GM21390 (cell line): ENCODE measurements around the gene GZF1.
"Not testable (repeated sequence)": the region's sequence is repeated elsewhere in the genome, so short reads cannot be mapped to it uniquely, and the experiment has no call there.

Experiments used
- ATAC-seq: cut with Tn5 transposase; IDR thresholded peaks from one replicate; pipeline ENCODE4 v1.9.1; 2021; ENCODE audit not compliant: unreplicated experiment

The GZF1 gene

DNA sequence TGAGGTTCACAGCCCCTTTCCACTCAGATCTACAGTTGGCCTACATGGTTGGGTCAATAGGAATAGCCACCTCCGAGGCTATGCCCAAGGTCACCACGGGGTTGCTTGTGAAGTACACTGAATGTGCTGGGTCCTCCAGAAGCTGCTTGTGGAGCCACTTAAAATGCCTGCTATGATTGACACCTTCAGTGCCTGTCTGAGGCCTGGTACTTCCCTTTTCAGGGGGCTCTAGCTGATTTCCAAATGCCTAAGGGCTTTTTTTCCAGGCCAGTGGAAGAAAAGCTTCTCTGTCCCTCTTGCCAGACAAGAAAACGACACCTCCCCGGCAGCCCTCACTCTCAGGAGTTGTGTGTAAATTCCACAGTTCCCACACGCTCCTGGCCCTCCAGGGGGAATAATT is 17.6 kb upstream of the GZF1 start:
- ATAC-seq, result no peak

- ATAC-seq, result no peak
These were observed 16.0 kb upstream of the GZF1 start for GRCh38 chr20:23346002-23346401.

DNA sequence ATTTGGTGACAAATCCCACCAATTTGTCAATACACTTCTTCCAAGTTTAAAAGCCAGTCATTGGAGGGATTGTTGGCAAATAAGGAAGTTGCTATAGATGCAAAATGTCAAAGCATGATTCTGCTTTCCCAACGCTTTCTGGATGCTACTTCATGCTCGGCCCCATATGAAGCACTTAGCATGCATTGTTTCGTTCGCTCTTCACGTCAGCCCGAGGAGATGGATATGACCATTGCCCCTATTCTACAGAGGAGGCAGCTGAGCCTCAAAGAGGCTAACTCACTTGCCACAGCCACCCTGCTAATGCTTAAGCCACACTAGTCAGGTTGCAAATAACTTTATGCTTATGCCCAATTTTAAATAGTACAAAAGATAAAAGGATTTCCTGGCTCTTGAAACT is 14.2 kb upstream of the GZF1 start:
- no peak for ATAC-seq

GRCh38 chr20:23348510-23348909 is 13.5 kb upstream of the GZF1 start:
- ATAC-seq, result not testable (repeated sequence)

- ATAC-seq, result peak; percentile 45
These were observed 12.4 kb upstream of the GZF1 start for GRCh38 chr20:23349338-23350195.

DNA sequence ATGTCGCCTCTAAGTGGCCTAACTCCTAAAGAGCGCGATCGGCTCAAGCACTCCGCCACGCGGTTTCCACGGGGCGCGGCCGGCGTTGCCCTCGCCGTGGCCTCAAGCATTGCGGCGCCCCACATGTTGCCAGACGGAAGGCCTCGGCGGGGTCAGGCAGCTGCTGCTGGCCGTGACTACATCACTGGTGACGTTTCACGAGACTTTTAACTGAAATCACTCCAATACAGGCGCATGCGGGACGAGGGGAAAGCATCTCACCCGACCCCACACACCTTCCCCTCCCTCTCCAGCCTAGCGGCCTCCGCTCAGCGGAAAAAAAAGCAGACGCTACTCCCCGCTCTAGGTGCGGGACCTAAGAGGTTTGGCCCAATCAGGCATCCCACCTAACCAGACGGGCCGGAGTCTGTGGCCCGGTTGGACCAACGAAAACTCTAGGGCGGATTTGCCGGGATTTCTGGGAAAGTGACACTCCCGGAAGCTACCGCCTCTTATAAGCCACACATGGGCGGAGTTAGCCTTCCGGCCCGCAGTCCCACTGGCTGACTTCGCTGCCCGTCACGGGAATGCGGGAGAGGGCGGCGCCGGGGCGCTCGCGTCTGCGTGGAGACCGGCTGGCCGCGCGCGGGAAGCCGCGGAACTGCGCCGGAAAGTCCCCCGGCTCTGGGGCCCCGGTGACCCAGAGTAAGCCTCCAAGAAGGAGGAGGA is 11.6 kb upstream of the GZF1 start, which contains the start of gene NXT1:
Gene NXT1, plus strand, starts transcription at position 596 of the 708 bp plus-strand sequence. CDS start 3,251 bp downstream, outside the sequence.
- peak; percentile 82 for ATAC-seq

DNA sequence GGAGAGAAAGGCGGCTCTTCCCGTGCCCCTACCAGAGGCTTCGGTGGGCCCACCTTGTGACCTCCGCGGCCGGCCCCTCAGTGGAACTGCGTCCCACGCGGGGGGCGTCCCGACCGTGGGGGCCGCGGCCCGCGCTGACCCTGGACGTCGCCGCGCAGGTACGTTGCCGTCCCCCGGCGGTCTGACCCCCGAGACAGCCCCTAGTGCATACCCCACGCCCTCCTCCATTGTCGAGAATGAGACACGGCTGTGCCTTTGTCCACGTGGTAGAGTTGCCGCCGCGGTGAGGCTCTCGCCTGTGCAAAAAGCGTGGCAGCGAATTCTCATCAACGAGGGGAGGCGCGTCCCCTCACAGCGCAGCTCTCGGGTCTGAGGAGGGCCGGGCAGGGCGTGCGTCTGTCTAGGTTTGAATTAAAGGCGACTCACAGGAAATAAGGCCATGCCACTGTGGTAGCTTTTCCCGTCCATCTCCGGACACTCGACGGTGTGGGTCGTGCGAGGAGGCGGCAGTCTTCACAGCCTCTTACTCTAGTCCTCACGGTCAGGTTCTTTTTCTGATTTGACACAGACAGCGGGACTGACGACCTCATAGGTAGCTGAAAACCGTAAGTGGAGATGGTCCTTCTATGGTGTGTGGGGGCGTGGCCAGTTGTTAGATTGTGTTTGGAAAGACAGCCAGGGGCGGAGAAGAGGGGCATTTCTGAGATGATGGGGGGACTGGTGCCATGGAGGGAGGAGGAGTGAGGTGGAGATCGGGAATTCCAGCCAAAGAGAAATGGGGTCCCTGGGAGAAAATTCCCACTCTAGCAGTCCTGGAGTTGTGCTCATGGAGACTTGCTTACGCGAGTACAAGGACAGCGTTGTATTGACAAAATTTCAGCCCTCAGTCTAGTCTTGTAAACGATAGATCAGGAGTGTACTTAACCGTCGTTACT is 10.8 kb upstream of the GZF1 start:
- ATAC-seq, result peak; percentile 18

DNA sequence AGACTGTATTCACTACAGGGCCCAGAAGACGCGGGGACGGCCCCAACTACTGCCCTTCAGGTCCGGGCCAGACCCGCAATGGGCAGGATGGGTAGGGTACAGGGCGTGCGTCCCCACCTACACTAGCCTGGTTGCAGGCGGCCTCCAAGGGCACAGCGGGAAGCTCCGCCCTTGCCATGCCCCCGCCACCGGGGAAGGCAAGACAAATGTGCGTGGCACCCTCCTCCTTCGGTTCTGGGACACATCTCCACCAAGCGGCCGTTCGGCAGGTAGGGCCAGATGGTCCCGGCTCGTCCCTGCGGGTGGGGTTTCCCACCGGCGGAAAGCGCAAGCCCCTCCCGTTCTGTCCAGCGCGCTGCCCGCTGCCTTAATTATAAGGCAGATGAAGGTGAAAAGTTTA is 5.8 kb upstream of the GZF1 start:
- no peak for ATAC-seq

DNA sequence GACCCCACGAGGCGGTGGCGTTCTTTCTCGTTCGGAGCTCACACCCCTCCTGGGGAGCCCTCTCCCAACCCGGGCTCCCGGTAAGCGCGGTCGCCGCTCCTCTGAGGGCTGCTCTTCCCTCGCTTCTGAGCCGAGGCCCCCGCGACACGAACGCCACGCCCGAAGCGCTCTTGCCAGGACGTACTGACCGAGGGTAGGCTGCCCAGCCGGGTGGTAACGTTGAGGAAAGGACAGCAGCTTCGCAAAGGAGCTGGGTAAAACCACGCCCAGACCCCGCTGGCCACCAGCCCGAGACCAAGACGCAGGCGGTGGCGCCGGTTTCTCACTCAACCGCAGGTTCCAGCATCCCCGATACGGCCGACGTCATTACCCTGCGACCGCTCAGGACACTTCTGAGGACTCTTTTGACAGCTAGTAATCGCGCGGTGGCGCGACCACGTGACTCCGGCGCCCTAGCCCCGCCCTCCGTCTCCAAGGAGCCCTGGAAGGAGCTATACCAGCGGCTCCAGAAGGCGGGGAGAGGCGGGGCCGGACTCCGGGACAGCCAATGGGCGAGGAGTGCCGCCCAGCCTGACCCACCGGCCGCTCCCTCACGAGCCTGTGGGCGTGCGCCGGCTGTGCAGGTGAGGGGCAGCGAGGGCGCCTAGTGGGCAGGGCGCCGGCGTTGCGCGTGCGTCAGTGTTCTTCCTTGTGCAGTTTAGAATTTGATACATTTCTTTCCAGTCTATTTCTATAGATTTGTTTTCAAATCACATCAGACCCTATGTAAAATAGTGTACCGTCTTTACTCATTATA is 4.0 kb upstream of the GZF1 start:
- ATAC-seq, result peak; percentile 63

GRCh38 chr20:23358563-23358906 is 3.4 kb upstream of the GZF1 start:
- ATAC-seq, result no peak

DNA sequence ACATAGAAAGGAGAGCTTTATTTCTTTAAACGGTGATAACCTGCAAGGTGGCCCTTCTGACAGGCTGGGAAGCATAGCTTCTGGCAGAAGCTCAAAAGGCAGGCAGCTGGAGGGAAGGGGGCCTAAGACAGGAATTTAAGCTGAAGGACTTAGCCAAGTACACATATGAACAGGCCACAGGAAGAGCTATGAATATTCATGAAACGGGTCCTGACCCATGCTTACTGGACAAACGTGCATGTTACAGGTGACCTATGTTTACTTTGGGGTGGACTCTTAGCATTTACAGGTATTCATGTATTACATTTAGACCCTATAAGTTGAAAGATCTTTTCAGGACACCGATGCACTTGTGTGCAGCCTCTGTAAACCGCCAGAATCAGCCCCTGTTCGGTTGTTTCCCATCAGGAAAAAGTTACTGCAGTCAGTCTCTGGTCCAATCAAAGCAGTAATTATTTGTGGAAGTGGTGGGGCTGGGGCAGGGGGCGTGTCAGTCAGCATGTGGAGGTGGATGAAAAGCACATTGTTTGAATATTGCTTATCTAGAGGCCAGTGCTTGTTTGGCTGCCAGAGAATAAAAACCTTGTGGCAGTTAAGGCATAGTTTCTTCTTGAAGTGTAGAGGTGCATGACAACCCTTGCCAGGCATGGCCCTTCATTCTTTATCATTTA is 2.9 kb upstream of the GZF1 start:
- no peak for ATAC-seq

- no peak for ATAC-seq
These were observed 1.5 kb upstream of the GZF1 start for GRCh38 chr20:23360531-23360930.

DNA sequence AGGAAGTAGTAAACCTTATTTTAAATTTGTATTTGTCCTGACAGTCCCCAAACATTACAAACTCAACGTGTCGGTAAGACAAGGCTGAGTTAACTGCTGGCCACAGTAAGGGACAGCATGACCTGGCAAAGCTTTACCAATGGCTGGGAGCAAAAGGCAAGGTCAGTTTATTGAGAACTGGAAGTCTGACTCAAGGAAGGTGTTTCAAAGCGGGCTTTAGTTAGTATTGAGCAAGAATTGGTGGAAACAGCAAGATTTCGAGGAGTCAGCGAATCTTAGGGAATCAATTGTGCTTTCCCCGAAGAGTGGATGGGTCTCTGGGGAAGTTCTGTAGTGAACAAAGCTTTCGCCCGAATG is 885 bp upstream of the GZF1 start:
- no peak for ATAC-seq

GRCh38 chr20:23362392-23363256 is 642 bp downstream of the GZF1 start:
- peak; percentile 7 for ATAC-seq

DNA sequence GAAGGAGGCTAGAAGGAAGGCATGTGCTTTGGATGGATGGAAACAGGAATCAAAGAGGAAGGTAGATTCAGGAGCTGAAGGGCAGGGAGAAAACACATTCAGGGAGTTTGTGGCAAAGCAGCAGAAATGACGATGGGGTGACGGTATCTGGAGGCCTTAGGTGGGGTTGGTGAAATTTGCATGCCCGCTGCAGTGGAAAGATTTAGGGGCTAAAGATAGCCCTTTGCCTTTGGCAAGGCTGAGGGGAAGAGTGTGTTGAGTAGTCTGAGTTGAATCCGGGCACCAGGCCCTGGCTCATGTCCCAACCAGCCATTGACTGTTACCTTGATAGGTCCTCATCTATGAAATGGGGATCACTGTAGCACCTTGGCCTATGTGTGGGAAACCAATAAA is 1.3 kb downstream of the GZF1 start:
- ATAC-seq, result no peak

DNA sequence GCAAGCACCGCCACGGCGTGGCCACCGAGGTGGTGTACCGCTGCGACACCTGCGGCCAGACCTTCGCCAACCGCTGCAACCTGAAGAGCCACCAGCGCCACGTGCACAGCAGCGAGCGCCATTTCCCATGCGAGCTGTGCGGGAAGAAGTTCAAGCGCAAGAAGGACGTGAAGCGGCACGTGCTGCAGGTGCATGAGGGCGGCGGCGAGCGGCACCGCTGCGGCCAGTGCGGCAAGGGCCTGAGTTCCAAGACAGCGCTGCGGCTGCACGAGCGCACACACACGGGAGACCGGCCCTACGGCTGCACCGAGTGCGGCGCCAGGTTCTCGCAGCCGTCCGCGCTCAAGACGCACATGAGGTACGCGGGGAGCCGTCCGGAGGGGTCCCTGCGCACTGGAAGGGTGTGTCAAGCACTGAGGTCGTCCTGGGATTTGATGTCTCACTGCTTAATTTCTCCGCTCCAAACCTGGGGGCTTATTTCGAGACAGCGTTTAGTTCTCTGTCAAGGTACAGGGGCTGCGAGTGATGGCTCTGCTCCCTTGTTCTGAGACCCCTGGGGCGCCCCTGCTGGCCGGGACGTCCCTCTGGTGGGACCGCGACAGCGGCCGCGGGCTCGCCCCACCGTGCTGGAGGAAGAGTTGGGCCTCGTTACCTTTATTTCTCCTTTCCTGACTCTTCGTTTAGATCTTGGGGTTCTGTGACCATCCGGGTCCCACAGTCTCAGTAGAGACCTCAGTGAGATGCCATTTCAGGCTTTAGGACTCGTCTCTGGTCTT is 3.6 kb downstream of the GZF1 start:
- no peak for ATAC-seq

- no peak for ATAC-seq
These were observed 4.4 kb downstream of the GZF1 start for GRCh38 chr20:23366384-23366783.

- ATAC-seq, result no peak
These were observed 5.8 kb downstream of the GZF1 start for GRCh38 chr20:23367770-23368169.
